K562 (cell line): ENCODE measurements around the gene SYNRG. TPM values are rescaled to one million over a fixed set of nuclear protein-coding genes. Genes with fewer than 3 reads are reported as not detected.

ENCODE experiments used
- BCL6 ChIP-seq: fragments of 250-450 bp; sonication (Bioruptor Pico); IDR thresholded peaks from 2 replicates; pipeline ENCODE4 v1.4.0; 2020
- CHD7 ChIP-seq: fragments of 200-600 bp; sonication (generic); IDR thresholded peaks from one replicate; pipeline ENCODE4 v1.6.1; 2012; ENCODE audit warnings: mild to moderate bottlenecking, low read depth, low read length, inconsistent platforms
- CREB3 ChIP-seq: fragments of 450-650 bp; conservative IDR thresholded peaks from 2 replicates; pipeline ENCODE4 v1.6.1; 2016; ENCODE audit warnings: missing genetic modification characterization, low read depth, mild to moderate bottlenecking, missing compliant biosample characterization, moderate library complexity
- CTCF ChIP-seq, 3 experiments: IDR thresholded peaks in 2 of 3; conservative IDR thresholded peaks in 1 of 3; 2 replicates each; pipeline ENCODE4 v1.5.1; 2011 to 2012; ENCODE audit warnings: low read length in 3 of 3, mild to moderate bottlenecking in 3 of 3, control low read depth in 2 of 3, improper control_type of control experiment in 1 of 3, inconsistent platforms in 1 of 3, low read depth in 1 of 3, mixed read lengths in 1 of 3, moderate library complexity in 1 of 3; ENCODE audit not compliant: insufficient read depth in 2 of 3
- MCM5 ChIP-seq: fragments of 450-650 bp; IDR thresholded peaks from 2 replicates; pipeline ENCODE4 v1.6.1; 2016; ENCODE audit warnings: low read depth
- RBM14 ChIP-seq: fragments of 200-400 bp; formaldehyde crosslinking; IDR thresholded peaks from 2 replicates; pipeline ENCODE4 v1.6.1; 2018; ENCODE audit warnings: low read depth, mild to moderate bottlenecking, low read length, moderate library complexity, borderline replicate concordance; ENCODE audit not compliant: insufficient read depth
- ZBTB7A ChIP-seq: IDR thresholded peaks from 2 replicates; pipeline ENCODE4 v1.6.1; 2011; ENCODE audit warnings: low read depth, mild to moderate bottlenecking, low read length, moderate library complexity, borderline replicate concordance; ENCODE audit not compliant: control insufficient read depth
- ZNF436 ChIP-seq: fragments of 250-450, 450-650 bp; sonication (Bioruptor Pico); formaldehyde crosslinking; IDR thresholded peaks from 2 replicates; pipeline ENCODE4 v1.7.0; 2020; ENCODE audit warnings: mild to moderate bottlenecking
- ZNF764 ChIP-seq: fragments of 250-450 bp; sonication (Bioruptor Pico); IDR thresholded peaks from 2 replicates; pipeline ENCODE4 v1.4.0; 2020; ENCODE audit warnings: low read depth, mild to moderate bottlenecking, moderate library complexity
- ZNF79 ChIP-seq: fragments of 250-450 bp; sonication (Bioruptor Pico); IDR thresholded peaks from 2 replicates; pipeline ENCODE4 v1.4.0; 2020; ENCODE audit warnings: low read depth, mild to moderate bottlenecking, moderate library complexity
- polyA plus RNA-seq, 8 experiments: library from polyadenylated mRNA; depleted of rRNA in 4 of 8; stranded (reverse) in 5 of 8; unstranded in 3 of 8; fragments of >200 nt; fragmentation: Nextera tagmentation in 2 of 8; fragmentation: Illumina TruSeq in 1 of 8; extraction: Ambion mirVana in 2 of 8; extraction: Trizol in 1 of 8; gene quantifications; 2 replicates each; pipeline versions ENCODE4 v1.2.1 to v1.2.3, GENCODE V29; 2011 to 2014; ENCODE audit warnings: inconsistent platforms in 1 of 8, missing spikeins in 1 of 8
- total RNA-seq, 7 experiments: library from RNA; depleted of rRNA in 6 of 7; stranded (reverse); fragments of >200 nt in 6 of 7; fragmentation: Illumina TruSeq in 2 of 7; extraction: Trizol in 2 of 7; gene quantifications; 2 replicates each; pipeline versions ENCODE4 v1.2.1 to v1.2.3, GENCODE V29; 2011 to 2021; ENCODE audit warnings: low replicate concordance in 1 of 7

Gene SYNRG
- total and polyA plus RNA-seq, 9 of the 15 experiments (the other 6 are each of a cell fraction or from before 2014, with no cell fraction given) = 2.9 to 28.2 (median 15.1) TPM

- no peak for TF ChIP-seq CHD7
- no peak for TF ChIP-seq ZNF764 (CRISPR knock-in tag)
- TF ChIP-seq MCM5 = no peak
- no peak for TF ChIP-seq BCL6
- no peak for TF ChIP-seq ZNF436 (CRISPR knock-in tag)
- TF ChIP-seq CTCF (IDR thresholded peaks at IDR 0.05 in 2 of 3, conservative IDR thresholded peaks at IDR 0.05 in 1 of 3; ENCODE audit: insufficient read depth in 2 of 3, low read depth in 1 of 3, low read length in 3 of 3) = no peak
- no peak for TF ChIP-seq CREB3 (tag)
- TF ChIP-seq ZBTB7A = no peak
- TF ChIP-seq ZNF79 (CRISPR knock-in tag) = no peak
- no peak for TF ChIP-seq RBM14
Measured at GRCh38 chr17:37519251-37519985, 89.8 kb downstream of the SYNRG start (continued).
